DOHH2 (cell line): Measurements from ENCODE around the gene SSTR4.

Experiments used
- H3F3A ChIP-seq: fragments of 200-600 bp; sonication (generic), shearing (Covaris generic); 2 replicates; pipeline ENCODE4 v1.6.0; 2016; ENCODE audit warnings: antibody characterized with exemption, mild to moderate bottlenecking; ENCODE audit not compliant: control insufficient read depth, insufficient read depth
- H3K27ac ChIP-seq: fragments of 200-600 bp; sonication (generic); 2 replicates; pipeline ENCODE4 v1.5.1; 2014; ENCODE audit warnings: low read depth, mild to moderate bottlenecking, low read length, moderate library complexity
- H3K27me3 ChIP-seq: fragments of 200-600 bp; sonication (generic); 2 replicates; pipeline ENCODE4 v1.6.1; 2014; ENCODE audit warnings: mild to moderate bottlenecking, low read length, mixed read lengths; ENCODE audit not compliant: control insufficient read depth
- H3K36me3 ChIP-seq: fragments of 200-600 bp; sonication (generic); 2 replicates; pipeline ENCODE4 v1.6.1; 2014; ENCODE audit warnings: mild to moderate bottlenecking, low read length, moderate library complexity, mixed read lengths; ENCODE audit not compliant: control insufficient read depth
- H3K4me1 ChIP-seq: fragments of 200-600 bp; sonication (generic); 2 replicates; pipeline ENCODE4 v1.6.1; 2014; ENCODE audit warnings: mild to moderate bottlenecking, low read length, mixed read lengths; ENCODE audit not compliant: control insufficient read depth
- H3K4me2 ChIP-seq: fragments of 200-600 bp; sonication (generic); 2 replicates; pipeline ENCODE4 v1.6.0; 2014; ENCODE audit warnings: mild to moderate bottlenecking, low read length, moderate library complexity
- H3K4me3 ChIP-seq: fragments of 200-600 bp; sonication (generic); 2 replicates; pipeline ENCODE4 v1.5.1; 2014; ENCODE audit warnings: mild to moderate bottlenecking, low read length, mixed read lengths
- H3K79me2 ChIP-seq: fragments of 200-600 bp; sonication (generic); 2 replicates; pipeline ENCODE4 v1.6.1; 2014; ENCODE audit warnings: mild to moderate bottlenecking, low read length, mixed read lengths; ENCODE audit not compliant: control insufficient read depth
- H3K9me2 ChIP-seq: fragments of 200-600 bp; sonication (generic); replicated peaks from 2 replicates; pipeline ENCODE4 v1.6.1; 2014; ENCODE audit warnings: mild to moderate bottlenecking, low read length, mixed read lengths; ENCODE audit not compliant: control insufficient read depth
- H3K9me3 ChIP-seq: fragments of 200-600 bp; sonication (generic); 2 replicates; pipeline ENCODE4 v1.6.1; 2014; ENCODE audit warnings: antibody characterized with exemption, low read length, mixed read lengths; ENCODE audit not compliant: control insufficient read depth, insufficient read depth
- H4K20me1 ChIP-seq: fragments of 200-600 bp; sonication (generic); 2 replicates; pipeline ENCODE4 v1.6.0; 2014; ENCODE audit warnings: low read depth, mild to moderate bottlenecking, antibody characterized with exemption, low read length, moderate library complexity; ENCODE audit not compliant: control insufficient read depth, insufficient read depth
- CTCF ChIP-seq: fragments of 200-600 bp; sonication (generic); IDR thresholded peaks from one replicate; pipeline ENCODE4 v1.5.1; 2014; ENCODE audit warnings: antibody characterized with exemption, mild to moderate bottlenecking, low read depth, low read length; ENCODE audit not compliant: poor library complexity, severe bottlenecking
- EZH2phosphoT487 ChIP-seq: fragments of 200-600 bp; sonication (generic); IDR thresholded peaks from 2 replicates; pipeline ENCODE4 v1.6.1; 2017; ENCODE audit warnings: borderline replicate concordance, mild to moderate bottlenecking, antibody characterized with exemption, low read length, moderate library complexity, mixed read lengths

SSTR4 gene

GRCh38 chr20:23039136-23039875, 4.2 kb downstream of the SSTR4 start:
- H3K9me3 ChIP-seq = peaks cover 3% of the 10 kb centered on the region; the same call in 1 of the 2 replicates
- no peak for TF ChIP-seq CTCF
- TF ChIP-seq EZH2phosphoT487 = no peak
- H3K79me2 ChIP-seq = no peaks in the 10 kb centered on the region
- no peaks in the 10 kb centered on the region for H3F3A ChIP-seq
- no peaks in the 10 kb centered on the region for H4K20me1 ChIP-seq
- H3K36me3 ChIP-seq = no peaks in the 10 kb centered on the region
- no peaks in the 10 kb centered on the region for H3K4me1 ChIP-seq
- H3K27me3 ChIP-seq = no peaks in the 10 kb centered on the region
- no peak overlapping the region for H3K4me2 ChIP-seq
- no peak overlapping the region for H3K4me3 ChIP-seq
- H3K27ac ChIP-seq = no peak overlapping the region
- no peaks in the 10 kb centered on the region for H3K9me2 ChIP-seq

GRCh38 chr20:23039885-23040508, 4.9 kb downstream of the SSTR4 start:
- Histone ChIP-seq H3K36me3 (no peaks in the 10 kb centered on the region), H3K27ac (no peak overlapping the region), H3K9me3 (peaks cover 3% of the 10 kb centered on the region; the same call in 1 of the 2 replicates), H3K4me2 (no peak overlapping the region), H4K20me1 (no peaks in the 10 kb centered on the region), H3K4me1 (no peaks in the 10 kb centered on the region), H3K4me3 (no peak overlapping the region), H3K79me2 (no peaks in the 10 kb centered on the region), H3K9me2 (no peaks in the 10 kb centered on the region), H3F3A (no peaks in the 10 kb centered on the region), H3K27me3 (no peaks in the 10 kb centered on the region)
- no peak for TF ChIP-seq CTCF
- TF ChIP-seq EZH2phosphoT487 = no peak

- Histone ChIP-seq H3K79me2 (no peaks in the 10 kb centered on the region), H3K4me1 (no peaks in the 10 kb centered on the region), H3K9me3 (no peaks in the 10 kb centered on the region), H3K9me2 (no peaks in the 10 kb centered on the region), H3K4me3 (no peak overlapping the region), H3K36me3 (no peaks in the 10 kb centered on the region), H3F3A (no peaks in the 10 kb centered on the region), H3K27me3 (no peaks in the 10 kb centered on the region), H4K20me1 (no peaks in the 10 kb centered on the region), H3K4me2 (no peak overlapping the region), H3K27ac (no peak overlapping the region)
- TF ChIP-seq CTCF (no peak), EZH2phosphoT487 (no peak)
Observed at GRCh38 chr20:23042270-23042669, 7.2 kb downstream of the SSTR4 start.
